GM12878 (cell line): ENCODE data around the gene HS3ST6. TPM values are rescaled to one million over a fixed set of nuclear protein-coding genes. Genes with fewer than 3 reads are reported as not detected.

Experiments
- ATAC-seq: fragments of 200-7000 bp; cut with Tn5 transposase; 3 replicates; pipeline ENCODE4 v1.9.1; 2020; ENCODE audit warnings: mild to moderate bottlenecking, moderate library complexity
- BruUV-seq: library from RNA; stranded (reverse); fragments of 400-500 nt; replicated peaks from 2 replicates; lab custom pipeline; 2021; lab: Mats Ljungman, UMichigan
- CTCF ChIA-PET: fragments of 300-600 bp; sonication (Branson Sonifier 250); formaldehyde crosslinking; extraction: SDS; loops from one replicate; lab custom pipeline; 2021; ENCODE audit warnings: inconsistent platforms; lab: Yijun Ruan, JAX
- POLR2A ChIA-PET: fragments of 350-600 bp; formaldehyde crosslinking; extraction: SDS; loops from one replicate; lab custom pipeline; 2021; ENCODE audit warnings: inconsistent platforms; lab: Charles Lee
- RAD21 ChIA-PET: fragments of 300-600 bp; sonication (Branson Sonifier 250); formaldehyde crosslinking; loops from one replicate; lab custom pipeline; 2023; ENCODE audit warnings: antibody characterized with exemption; ENCODE audit not compliant: unreplicated experiment; lab: Charles Lee
- SMC1A ChIA-PET: fragments of 300-600 bp; sonication (Branson Sonifier 250); formaldehyde crosslinking; loops from one replicate; lab custom pipeline; 2023; ENCODE audit not compliant: unreplicated experiment, uncharacterized antibody; lab: Charles Lee
- DNase-seq: peaks from one replicate; pipeline ENCODE4 v3.0.0-alpha.2; 2011; ENCODE audit warnings: low read depth, low spot score
- FAIRE-seq: peaks from 3 replicates; lab custom pipeline; 2011; peaks lifted over from hg19 to GRCh38; lab: Jason Lieb, UNC
- H2AFZ ChIP-seq: 2 replicates; pipeline ENCODE4 v1.6.0; 2011; ENCODE audit warnings: low read depth, low read length, control low read depth; ENCODE audit not compliant: control insufficient read depth
- H3K27ac ChIP-seq: 2 replicates; pipeline ENCODE4 v1.5.1; 2011; ENCODE audit warnings: control low read depth; ENCODE audit not compliant: control insufficient read depth, insufficient read depth
- H3K27me3 ChIP-seq, 2 experiments: replicated peaks in 1 of 2; 2 replicates each; pipeline versions ENCODE4 v1.6.0 to v1.6.1; 2011; ENCODE audit warnings: low read length in 1 of 2; ENCODE audit not compliant: control insufficient read depth in 2 of 2, insufficient read depth in 2 of 2
- H3K36me3 ChIP-seq, 2 experiments: 2 replicates each; pipeline ENCODE4 v1.5.1; 2011; ENCODE audit warnings: low read length in 1 of 2; ENCODE audit not compliant: control insufficient read depth in 2 of 2, insufficient read depth in 2 of 2
- H3K4me1 ChIP-seq: 2 replicates; pipeline ENCODE4 v1.6.1; 2011; ENCODE audit warnings: mild to moderate bottlenecking, low read length, moderate library complexity, mixed read lengths; ENCODE audit not compliant: control insufficient read depth, insufficient read depth
- H3K4me2 ChIP-seq: 2 replicates; pipeline ENCODE4 v1.6.0; 2011; ENCODE audit warnings: control low read depth; ENCODE audit not compliant: control insufficient read depth, insufficient read depth
- H3K4me3 ChIP-seq: fragments of 200-600 bp; sonication (generic); 2 replicates; pipeline ENCODE4 v1.5.1; 2016
- H3K79me2 ChIP-seq: 2 replicates; pipeline ENCODE4 v1.6.0; 2011; ENCODE audit warnings: low read length; ENCODE audit not compliant: control insufficient read depth, insufficient read depth
- H3K9ac ChIP-seq: 2 replicates; pipeline ENCODE4 v1.8.0; 2011; ENCODE audit warnings: low read length, control low read depth, mixed read lengths; ENCODE audit not compliant: control insufficient read depth, insufficient read depth
- H3K9me3 ChIP-seq: replicated peaks from 3 replicates; pipeline ENCODE4 v1.5.1; 2011; ENCODE audit warnings: mild to moderate bottlenecking, low read length; ENCODE audit not compliant: control insufficient read depth, insufficient read depth
- H4K20me1 ChIP-seq: 2 replicates; pipeline ENCODE4 v1.6.0; 2011; ENCODE audit not compliant: control insufficient read depth, insufficient read depth
- BMI1 ChIP-seq: fragments of 450-650 bp; IDR thresholded peaks from 2 replicates; pipeline ENCODE4 v1.6.1; 2016; ENCODE audit warnings: mild to moderate bottlenecking, moderate library complexity, borderline replicate concordance
- HDGF ChIP-seq: fragments of 450-650 bp; IDR thresholded peaks from 2 replicates; pipeline ENCODE4 v1.6.1; 2016; ENCODE audit warnings: antibody characterized with exemption
- KAT2A ChIP-seq: conservative IDR thresholded peaks from 2 replicates; pipeline ENCODE4 v1.6.1; 2011; ENCODE audit warnings: low read depth, low read length; ENCODE audit not compliant: control insufficient read depth
- NFXL1 ChIP-seq: fragments of 450-650 bp; IDR thresholded peaks from 2 replicates; pipeline ENCODE4 v1.6.1; 2017; ENCODE audit warnings: antibody characterized with exemption, mild to moderate bottlenecking, borderline replicate concordance
- NR2C2 ChIP-seq: IDR thresholded peaks from 2 replicates; pipeline ENCODE4 v1.6.1; 2011; ENCODE audit warnings: borderline replicate concordance, low read depth; ENCODE audit not compliant: control insufficient read depth, insufficient read length
- PAX5 ChIP-seq: IDR thresholded peaks from 2 replicates; pipeline ENCODE4 v1.6.1; 2011; ENCODE audit warnings: low read depth, low read length, borderline replicate concordance
- SIN3A ChIP-seq: IDR thresholded peaks from 2 replicates; pipeline ENCODE4 v1.6.1; 2012; ENCODE audit warnings: low read depth, low read length, improper control_type of control experiment
- SP1 ChIP-seq: IDR thresholded peaks from one replicate; pipeline ENCODE4 v1.6.1; 2011; ENCODE audit warnings: low read depth, low read length
- SPI1 ChIP-seq: IDR thresholded peaks from 2 replicates; pipeline ENCODE4 v1.6.1; 2011; ENCODE audit warnings: low read depth, mild to moderate bottlenecking, low read length, moderate library complexity, borderline replicate concordance; ENCODE audit not compliant: insufficient read depth
- SREBF1 ChIP-seq: IDR thresholded peaks from 2 replicates; pipeline ENCODE4 v1.6.1; 2012; ENCODE audit warnings: mild to moderate bottlenecking, low read length
- TAF1 ChIP-seq: IDR thresholded peaks from 2 replicates; pipeline ENCODE4 v1.6.1; 2011; ENCODE audit warnings: mild to moderate bottlenecking, low read depth, low read length, borderline replicate concordance
- TARDBP ChIP-seq: IDR thresholded peaks from 2 replicates; pipeline ENCODE4 v1.6.1; 2016; ENCODE audit warnings: borderline replicate concordance
- ZNF274 ChIP-seq: IDR thresholded peaks from one replicate; pipeline ENCODE4 v1.8.0; 2011; ENCODE audit not compliant: insufficient read length, insufficient read depth
- ZNF384 ChIP-seq: IDR thresholded peaks from 2 replicates; pipeline ENCODE4 v1.6.1; 2012; ENCODE audit warnings: low read depth, mild to moderate bottlenecking, low read length, improper control_type of control experiment, borderline replicate concordance
- WGBS: methylation state at CpG from one replicate; pipeline ENCODE4 v1.1.6; 2016; ENCODE audit warnings: low lambda C conversion rate; ENCODE audit not compliant: insufficient replicate concordance, insufficient coverage; ENCODE audit errors: missing lambda C conversion rate; 5-methylcytosine and 5-hydroxymethylcytosine counted together
- in situ Hi-C: fragments of 300-500 bp; cut with MboI; formaldehyde crosslinking; loops from 9 replicates; pipeline ENCODE4 v1.14.3; 2018; ENCODE audit warnings: mixed read lengths
- intact Hi-C: fragments of 100-400 bp; cut with micrococcal nuclease; formaldehyde crosslinking; loops from one replicate; pipeline ENCODE4 v1.14.2; 2022; ENCODE audit not compliant: unreplicated experiment
- polyA plus RNA-seq, 11 experiments: library from polyadenylated mRNA; depleted of rRNA in 4 of 11; unstranded in 6 of 11; stranded (reverse) in 5 of 11; fragments of >200 nt; fragmentation: Nextera tagmentation in 4 of 11; fragmentation: Illumina TruSeq in 1 of 11; extraction: Ambion mirVana in 4 of 11; extraction: Trizol in 1 of 11; gene quantifications; 1 replicate in 1 of 11; 2 replicates in 10 of 11; pipeline versions ENCODE4 v1.2.1 to v1.2.3, GENCODE V29; 2011 to 2016; ENCODE audit warnings: inconsistent platforms in 2 of 11, missing spikeins in 2 of 11, low read depth in 1 of 11
- total RNA-seq, 4 experiments: library from RNA; depleted of rRNA in 3 of 4; stranded (reverse); fragments of >200 nt in 3 of 4; fragmentation: Illumina TruSeq in 1 of 4; extraction: Trizol in 1 of 4; gene quantifications; 2 replicates each; pipeline versions ENCODE4 v1.2.1 to v1.2.3, GENCODE V29; 2013 to 2021
- TF ChIP-seq, protein P1 (sequence below): IDR thresholded peaks from 2 replicates; pipeline ENCODE4 v1.6.1; 2011; ENCODE audit warnings: borderline replicate concordance, low read depth, mild to moderate bottlenecking, moderate library complexity, low read length; ENCODE audit not compliant: insufficient read depth, poor library complexity, severe bottlenecking
- TF ChIP-seq, protein P2 (sequence below): IDR thresholded peaks from 2 replicates; pipeline ENCODE4 v1.6.1; 2012; ENCODE audit warnings: low read depth, low read length, improper control_type of control experiment

The HS3ST6 gene
- total and polyA plus RNA-seq, 10 of the 15 experiments (the other 5 are each of a cell fraction or from before 2014, with no cell fraction given): not detected

DNA sequence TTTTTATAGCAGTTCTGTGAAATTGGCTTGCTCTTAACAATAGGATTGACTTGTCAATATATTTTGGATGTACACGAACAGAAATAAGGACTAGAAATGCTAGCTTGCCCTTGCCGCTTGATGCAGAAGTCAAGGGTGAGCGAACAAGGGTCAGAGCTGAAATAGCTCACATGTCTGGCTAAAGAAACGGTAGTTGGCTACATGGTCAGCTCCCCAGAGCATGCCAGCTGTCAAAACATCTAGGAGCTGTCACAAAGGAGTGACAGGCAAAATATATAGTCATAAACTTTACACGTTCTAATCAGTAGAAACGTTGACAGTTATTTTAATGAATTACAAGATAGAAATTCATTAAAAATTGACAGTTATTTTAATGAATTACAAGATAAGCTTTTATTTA is 43.4 kb downstream of the HS3ST6 start (continued):
- TF ChIP-seq, protein P1, sequence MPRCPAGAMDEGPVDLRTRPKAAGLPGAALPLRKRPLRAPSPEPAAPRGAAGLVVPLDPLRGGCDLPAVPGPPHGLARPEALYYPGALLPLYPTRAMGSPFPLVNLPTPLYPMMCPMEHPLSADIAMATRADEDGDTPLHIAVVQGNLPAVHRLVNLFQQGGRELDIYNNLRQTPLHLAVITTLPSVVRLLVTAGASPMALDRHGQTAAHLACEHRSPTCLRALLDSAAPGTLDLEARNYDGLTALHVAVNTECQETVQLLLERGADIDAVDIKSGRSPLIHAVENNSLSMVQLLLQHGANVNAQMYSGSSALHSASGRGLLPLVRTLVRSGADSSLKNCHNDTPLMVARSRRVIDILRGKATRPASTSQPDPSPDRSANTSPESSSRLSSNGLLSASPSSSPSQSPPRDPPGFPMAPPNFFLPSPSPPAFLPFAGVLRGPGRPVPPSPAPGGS: no peak
- TF ChIP-seq TARDBP: no peak
- no peak for TF ChIP-seq SPI1

DNA sequence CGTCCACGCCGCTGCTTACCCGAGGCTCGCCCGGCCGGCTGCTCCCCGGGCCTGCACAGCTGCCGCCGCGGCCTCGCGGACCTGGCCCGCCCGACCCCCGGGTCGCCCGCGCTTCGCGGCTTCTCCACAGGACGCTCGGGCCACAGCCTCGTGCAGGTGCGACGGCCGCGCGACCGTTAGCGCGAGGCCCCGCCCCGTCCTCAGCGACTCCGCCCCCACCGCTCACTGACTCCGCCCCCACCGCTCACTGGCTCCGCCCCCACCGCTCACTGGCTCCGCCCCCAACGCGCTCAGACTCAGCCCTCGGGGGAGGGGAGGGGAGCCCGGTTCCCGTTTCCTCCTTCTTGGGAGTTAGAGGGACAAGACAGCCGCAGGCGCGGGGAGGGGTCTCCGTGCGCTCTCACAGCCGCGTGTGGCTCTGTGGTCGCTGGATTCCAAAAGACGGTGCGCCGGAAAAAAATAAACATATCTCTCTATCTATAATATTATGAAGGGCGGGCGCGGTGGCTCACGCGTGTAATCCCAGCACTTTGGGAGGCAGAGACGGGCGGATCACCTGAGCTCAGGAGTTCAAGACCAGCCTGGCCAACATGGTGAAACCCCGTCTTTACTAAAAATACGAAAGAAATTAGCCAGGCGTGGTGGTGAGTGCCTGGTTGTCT is 46.1 kb downstream of the HS3ST6 start, which contains the start of gene MEIOB:
TSS of gene MEIOB (minus strand) at position 191 of the 662 bp plus-strand sequence. CDS start 3,989 bp downstream, outside the sequence.
- Histone ChIP-seq H3K27me3 (no peaks in the 10 kb centered on the region), H3K27ac (no peak within 1 kb of the TSS), H2AFZ (no peak within 1 kb of the TSS), H3K9ac (no peak within 1 kb of the TSS), H3K36me3 (no peaks in the 10 kb centered on the region), H3K9me3 (no peaks in the 10 kb centered on the region), H3K4me2 (0 out of 2 replicates have a peak within 1 kb of the TSS, but pooled peaks have one; percentile 9), H4K20me1 (no peaks in the 10 kb centered on the region), H3K4me3 (no peak within 1 kb of the TSS), H3K79me2 (no peaks in the 10 kb centered on the region), H3K4me1 (peaks cover 8% of the 10 kb centered on the region)
- in situ Hi-C loops (no loop called here), intact Hi-C loops (no loop called here)
- DNase-seq: no peak
- BruUV-seq: no TSS peak
- no peak for FAIRE-seq
- POLR2A ChIA-PET: no interaction called here
- WGBS: 67% methylated on average over 49 of the region's 68 CpGs
- SMC1A ChIA-PET: no interaction called here
- ATAC-seq: no peak
- RAD21 ChIA-PET: no interaction called here
- CTCF ChIA-PET: no interaction called here
- TF ChIP-seq, protein P2, sequence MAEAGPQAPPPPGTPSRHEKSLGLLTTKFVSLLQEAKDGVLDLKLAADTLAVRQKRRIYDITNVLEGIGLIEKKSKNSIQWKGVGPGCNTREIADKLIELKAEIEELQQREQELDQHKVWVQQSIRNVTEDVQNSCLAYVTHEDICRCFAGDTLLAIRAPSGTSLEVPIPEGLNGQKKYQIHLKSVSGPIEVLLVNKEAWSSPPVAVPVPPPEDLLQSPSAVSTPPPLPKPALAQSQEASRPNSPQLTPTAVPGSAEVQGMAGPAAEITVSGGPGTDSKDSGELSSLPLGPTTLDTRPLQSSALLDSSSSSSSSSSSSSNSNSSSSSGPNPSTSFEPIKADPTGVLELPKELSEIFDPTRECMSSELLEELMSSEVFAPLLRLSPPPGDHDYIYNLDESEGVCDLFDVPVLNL: no peak
- TF ChIP-seq HDGF (no peak), NFXL1 (no peak), ZNF384 (no peak), SIN3A (no peak), KAT2A (no peak), SREBF1 (no peak), SP1 (no peak), BMI1 (no peak), TAF1 (no peak), ZNF274 (no peak), PAX5 (no peak), NR2C2 (no peak)
- TF ChIP-seq, protein P1: no peak
